CD14-positive monocyte (primary cell): ENCODE measurements around the gene SUN5. TPM values are rescaled to one million over a fixed set of nuclear protein-coding genes. Genes with fewer than 3 reads are reported as not detected.

ENCODE experiments used
- DNase-seq, 3 donors: peaks; one replicate each; pipeline ENCODE4 v3.0.0-alpha.2; 2011 to 2022
- H2AFZ ChIP-seq: 2 replicates; pipeline ENCODE4 v1.6.0; 2012; ENCODE audit warnings: mild to moderate bottlenecking, low read depth, low read length, inconsistent platforms; ENCODE audit not compliant: insufficient read depth, poor library complexity, severe bottlenecking
- H3K27ac ChIP-seq, 2 donors: 1 replicate in 1 of 2; 2 replicates in 1 of 2; pipeline ENCODE4 v1.5.1; 2012 to 2013; ENCODE audit warnings: low read length in 2 of 2, control low read depth in 1 of 2, inconsistent platforms in 1 of 2, low read depth in 1 of 2, mild to moderate bottlenecking in 1 of 2
- H3K27me3 ChIP-seq, 2 donors: one replicate each; pipeline versions ENCODE4 v1.6.0 to v1.6.1; 2011 to 2013; ENCODE audit warnings: low read length in 2 of 2; ENCODE audit not compliant: control insufficient read depth in 2 of 2, insufficient read depth in 2 of 2
- H3K36me3 ChIP-seq, 2 donors: replicated peaks in 1 of 2; 1 replicate in 1 of 2; 2 replicates in 1 of 2; pipeline versions ENCODE4 v1.5.1 to v1.6.1; 2012 to 2013; ENCODE audit warnings: low read length in 2 of 2, control low read depth in 1 of 2, inconsistent platforms in 1 of 2, mild to moderate bottlenecking in 1 of 2; ENCODE audit not compliant: insufficient read depth in 2 of 2, control insufficient read depth in 1 of 2
- H3K4me1 ChIP-seq, 2 donors: 1 replicate in 1 of 2; 2 replicates in 1 of 2; pipeline versions ENCODE4 v1.5.1 to v1.6.1; 2012 to 2013; ENCODE audit warnings: low read length in 2 of 2, control low read depth in 1 of 2, inconsistent platforms in 1 of 2, mild to moderate bottlenecking in 1 of 2, moderate library complexity in 1 of 2; ENCODE audit not compliant: insufficient read depth in 2 of 2, control insufficient read depth in 1 of 2
- H3K4me2 ChIP-seq: replicated peaks from 2 replicates; pipeline ENCODE3; 2012; ENCODE audit warnings: low read length, moderate library complexity, mild to moderate bottlenecking; ENCODE audit not compliant: poor library complexity, severe bottlenecking; ENCODE audit errors: extremely low read depth
- H3K4me3 ChIP-seq, 3 experiments: fragments of 200-600 bp in 1 of 3; sonication (generic) in 1 of 3; replicated peaks in 1 of 3; 1 replicate in 2 of 3; 2 replicates in 1 of 3; pipeline ENCODE4 v1.5.1; 2011 to 2013; ENCODE audit warnings: low read length in 3 of 3, mild to moderate bottlenecking in 3 of 3, control low read depth in 2 of 3, low read depth in 2 of 3, inconsistent platforms in 1 of 3, moderate library complexity in 1 of 3
- H3K79me2 ChIP-seq: 2 replicates; pipeline ENCODE4 v1.6.0; 2012; ENCODE audit warnings: mild to moderate bottlenecking, control low read depth, inconsistent platforms, low read length, moderate library complexity; ENCODE audit not compliant: insufficient read depth
- H3K9ac ChIP-seq: 2 replicates; pipeline ENCODE4 v1.6.0; 2017; ENCODE audit warnings: low read length, mild to moderate bottlenecking; ENCODE audit not compliant: insufficient read depth, poor library complexity, severe bottlenecking
- H3K9me3 ChIP-seq, 2 donors: replicated peaks in 1 of 2; 1 replicate in 1 of 2; 2 replicates in 1 of 2; pipeline versions ENCODE4 v1.5.1 to v1.6.1; 2012 to 2013; ENCODE audit warnings: low read length in 2 of 2, control low read depth in 1 of 2; ENCODE audit not compliant: control insufficient read depth in 1 of 2, insufficient read depth in 1 of 2
- H4K20me1 ChIP-seq: 2 replicates; pipeline ENCODE4 v1.6.0; 2012; ENCODE audit warnings: mild to moderate bottlenecking, low read length, control low read depth, moderate library complexity; ENCODE audit not compliant: insufficient read depth
- H3K27ac Mint-ChIP-seq, 7 donors: one replicate each; pipeline ENCODE4 v1.8.0; 2020; ENCODE audit warnings: mild to moderate bottlenecking in 7 of 7, mixed read lengths in 7 of 7, moderate library complexity in 6 of 7, inconsistent platforms in 2 of 7
- H3K27me3 Mint-ChIP-seq, 3 donors: one replicate each; pipeline ENCODE4 v1.8.0; 2021 to 2022; ENCODE audit warnings: low read depth in 3 of 3, mild to moderate bottlenecking in 3 of 3, mixed read lengths in 3 of 3, moderate library complexity in 3 of 3, inconsistent platforms in 1 of 3
- H3K36me3 Mint-ChIP-seq, 2 donors: one replicate each; pipeline ENCODE4 v1.8.0; 2020; ENCODE audit warnings: mixed read lengths in 2 of 2, inconsistent platforms in 1 of 2, mild to moderate bottlenecking in 1 of 2
- H3K4me1 Mint-ChIP-seq: one replicate; pipeline ENCODE4 v1.8.0; 2020; ENCODE audit warnings: mild to moderate bottlenecking, mixed read lengths
- H3K4me3 Mint-ChIP-seq, 2 donors: one replicate each; pipeline ENCODE4 v1.8.0; 2020; ENCODE audit warnings: mild to moderate bottlenecking in 2 of 2, mixed read lengths in 2 of 2, moderate library complexity in 1 of 2
- H3K9me3 Mint-ChIP-seq, 7 donors: one replicate each; pipeline ENCODE4 v1.8.0; 2020 to 2022; ENCODE audit warnings: mixed read lengths in 7 of 7, mild to moderate bottlenecking in 6 of 7, moderate library complexity in 6 of 7, inconsistent platforms in 2 of 7
- WGBS: methylation state at CpG from one replicate; pipeline ENCODE4 v1.1.5; 2013; ENCODE audit warnings: missing lambda C conversion rate; ENCODE audit not compliant: insufficient coverage; 5-methylcytosine and 5-hydroxymethylcytosine counted together
- intact Hi-C, 2 donors: fragments of 100-400 bp; cut with micrococcal nuclease; formaldehyde crosslinking; loops; one replicate each; pipeline versions ENCODE4 v1.15.0 to v1.15.1; 2023
- polyA plus RNA-seq, 3 donors: library from polyadenylated mRNA; depleted of rRNA in 1 of 3; unstranded in 2 of 3; stranded (reverse) in 1 of 3; fragments of 300-500 nt in 2 of 3; fragments of >200 nt in 1 of 3; fragmentation: Illumina TruSeq in 2 of 3; gene quantifications; 1 replicate in 2 of 3; 2 replicates in 1 of 3; pipeline ENCODE4 v1.2.3, GENCODE V29; 2012 to 2021
- TF ChIP-seq, protein P1 (sequence below): fragments of 200-600 bp; IDR thresholded peaks from one replicate; pipeline ENCODE4 v1.8.0; 2022; ENCODE audit warnings: antibody characterized with exemption, mild to moderate bottlenecking

The SUN5 gene
- polyA plus RNA-seq, 3 donors = not detected

DNA sequence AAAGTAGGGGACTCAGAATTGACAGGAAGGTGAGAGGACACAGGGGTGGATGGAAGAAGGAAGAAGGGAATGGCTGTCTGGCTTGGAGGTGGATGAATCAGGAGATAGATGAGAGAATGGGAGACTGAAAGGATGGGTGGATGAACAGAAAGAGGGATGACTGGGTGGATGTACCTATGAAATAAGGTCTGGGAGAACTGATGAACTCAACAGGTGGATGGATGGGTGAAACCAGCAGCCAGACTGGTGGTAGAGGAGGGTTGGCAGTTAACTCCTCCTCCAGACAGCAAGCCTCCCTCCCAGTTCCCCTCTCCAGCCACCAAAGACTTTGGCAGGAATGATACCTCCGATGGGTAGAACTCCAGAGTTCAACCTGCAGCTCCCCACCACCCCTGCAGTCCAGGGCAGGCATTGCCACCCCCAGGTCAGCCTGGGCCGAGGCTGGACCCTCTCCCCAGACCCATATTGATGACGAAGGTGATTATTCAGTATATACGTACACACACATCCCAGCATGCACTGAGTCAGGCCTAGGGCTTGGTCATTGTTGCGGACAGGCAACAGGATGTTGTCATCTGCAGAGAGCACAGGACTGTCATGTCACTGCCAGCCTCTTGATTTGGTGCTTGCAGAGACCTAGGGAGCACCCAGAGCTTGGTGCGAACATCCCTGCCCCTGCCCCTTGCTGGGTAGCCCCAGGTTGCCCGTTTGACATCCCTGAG is 2.0 kb downstream of the SUN5 start:
- H3K4me3 Mint-ChIP-seq = no peak overlapping the region
- DNase-seq = no peak
- H3K4me2 ChIP-seq = no peak overlapping the region
- intact Hi-C loops = no loop called here
- 96% methylated on average over 5 of the region's 7 CpGs for WGBS
- H3K27me3 ChIP-seq = no peaks in the 10 kb centered on the region
- TF ChIP-seq, protein P1, sequence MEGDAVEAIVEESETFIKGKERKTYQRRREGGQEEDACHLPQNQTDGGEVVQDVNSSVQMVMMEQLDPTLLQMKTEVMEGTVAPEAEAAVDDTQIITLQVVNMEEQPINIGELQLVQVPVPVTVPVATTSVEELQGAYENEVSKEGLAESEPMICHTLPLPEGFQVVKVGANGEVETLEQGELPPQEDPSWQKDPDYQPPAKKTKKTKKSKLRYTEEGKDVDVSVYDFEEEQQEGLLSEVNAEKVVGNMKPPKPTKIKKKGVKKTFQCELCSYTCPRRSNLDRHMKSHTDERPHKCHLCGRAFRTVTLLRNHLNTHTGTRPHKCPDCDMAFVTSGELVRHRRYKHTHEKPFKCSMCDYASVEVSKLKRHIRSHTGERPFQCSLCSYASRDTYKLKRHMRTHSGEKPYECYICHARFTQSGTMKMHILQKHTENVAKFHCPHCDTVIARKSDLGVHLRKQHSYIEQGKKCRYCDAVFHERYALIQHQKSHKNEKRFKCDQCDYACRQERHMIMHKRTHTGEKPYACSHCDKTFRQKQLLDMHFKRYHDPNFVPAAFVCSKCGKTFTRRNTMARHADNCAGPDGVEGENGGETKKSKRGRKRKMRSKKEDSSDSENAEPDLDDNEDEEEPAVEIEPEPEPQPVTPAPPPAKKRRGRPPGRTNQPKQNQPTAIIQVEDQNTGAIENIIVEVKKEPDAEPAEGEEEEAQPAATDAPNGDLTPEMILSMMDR = no peak
- no peaks in the 10 kb centered on the region for H3K36me3 Mint-ChIP-seq
- peaks cover 12% of the 10 kb centered on the region for H3K4me1 Mint-ChIP-seq
- H3K9ac ChIP-seq = no peak overlapping the region
- H3K27ac ChIP-seq = no peak overlapping the region
- no peak overlapping the region for H3K4me3 ChIP-seq
- peaks cover 0 to 3% (median 1%) of the 10 kb centered on the region in 3 donors for H3K27me3 Mint-ChIP-seq
- H3K79me2 ChIP-seq = no peaks in the 10 kb centered on the region
- no peaks in the 10 kb centered on the region for H3K9me3 ChIP-seq
- peak overlapping the region in 2 of 7 donors; percentile 46 to 53 for H3K27ac Mint-ChIP-seq
- H4K20me1 ChIP-seq = no peaks in the 10 kb centered on the region
- no peak overlapping the region for H2AFZ ChIP-seq
- H3K36me3 ChIP-seq = no peaks in the 10 kb centered on the region
- peaks cover 6% of the 10 kb centered on the region in 2 donors for H3K4me1 ChIP-seq
- peaks cover 0 to 7% (median 3%) of the 10 kb centered on the region in 7 donors for H3K9me3 Mint-ChIP-seq

DNA sequence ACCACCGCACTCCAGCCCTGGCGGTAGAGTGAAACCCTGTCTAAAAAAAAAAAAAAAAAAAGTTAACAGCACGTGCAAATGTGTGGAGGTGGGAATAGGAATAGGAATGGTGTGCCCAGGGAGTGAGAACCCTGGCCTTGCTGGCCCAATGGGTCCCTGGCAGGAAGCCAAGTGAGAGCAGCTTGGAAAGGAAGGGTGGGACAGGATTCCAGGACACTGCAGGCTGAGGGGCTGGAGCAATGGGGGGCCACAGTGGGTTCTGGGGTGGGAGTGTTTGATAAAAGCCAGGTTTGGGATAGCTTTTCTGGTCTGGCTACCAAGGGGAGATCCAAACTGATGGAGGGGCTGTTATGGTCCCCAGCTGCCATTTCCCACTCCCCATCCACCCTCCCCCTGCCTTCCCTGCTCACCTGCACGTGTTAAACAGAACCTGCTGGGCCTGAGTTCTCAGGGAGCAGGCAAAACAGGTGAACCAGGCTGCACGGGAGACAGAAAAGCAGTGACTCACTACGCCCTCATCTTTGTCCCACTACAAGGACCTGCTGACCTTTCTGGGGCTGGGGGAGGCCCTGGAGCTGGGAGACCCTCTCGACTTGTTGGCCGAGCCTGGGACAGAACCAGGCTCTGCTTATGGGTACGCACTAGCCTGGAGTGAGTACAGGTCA is 3.3 kb downstream of the SUN5 start:
- H3K27me3 ChIP-seq = no peaks in the 10 kb centered on the region
- no peaks in the 10 kb centered on the region for H3K36me3 ChIP-seq
- no peak for DNase-seq
- H4K20me1 ChIP-seq = no peaks in the 10 kb centered on the region
- WGBS = 91% methylated on average over 6 of the region's 9 CpGs
- Mint-ChIP-seq H3K4me1 (peaks cover 12% of the 10 kb centered on the region), H3K27ac (peak overlapping the region in 1 of 7 donors; percentile 76), H3K27me3 (peaks cover 0 to 3% (median 1%) of the 10 kb centered on the region in 3 donors), H3K4me3 (no peak overlapping the region), H3K36me3 (no peaks in the 10 kb centered on the region), H3K9me3 (peaks cover 0 to 7% (median 3%) of the 10 kb centered on the region in 7 donors)
- no peak overlapping the region for H3K27ac ChIP-seq
- intact Hi-C loops = no loop called here
- H3K4me3 ChIP-seq = no peak overlapping the region
- H3K79me2 ChIP-seq = no peaks in the 10 kb centered on the region
- TF ChIP-seq, protein P1 = no peak
- no peak overlapping the region for H3K9ac ChIP-seq
- peaks cover 6% of the 10 kb centered on the region in 2 donors for H3K4me1 ChIP-seq
- H3K4me2 ChIP-seq = no peak overlapping the region
- no peaks in the 10 kb centered on the region for H3K9me3 ChIP-seq
- no peak overlapping the region for H2AFZ ChIP-seq
